ENCODE results near the gene UBA7.

DNA sequence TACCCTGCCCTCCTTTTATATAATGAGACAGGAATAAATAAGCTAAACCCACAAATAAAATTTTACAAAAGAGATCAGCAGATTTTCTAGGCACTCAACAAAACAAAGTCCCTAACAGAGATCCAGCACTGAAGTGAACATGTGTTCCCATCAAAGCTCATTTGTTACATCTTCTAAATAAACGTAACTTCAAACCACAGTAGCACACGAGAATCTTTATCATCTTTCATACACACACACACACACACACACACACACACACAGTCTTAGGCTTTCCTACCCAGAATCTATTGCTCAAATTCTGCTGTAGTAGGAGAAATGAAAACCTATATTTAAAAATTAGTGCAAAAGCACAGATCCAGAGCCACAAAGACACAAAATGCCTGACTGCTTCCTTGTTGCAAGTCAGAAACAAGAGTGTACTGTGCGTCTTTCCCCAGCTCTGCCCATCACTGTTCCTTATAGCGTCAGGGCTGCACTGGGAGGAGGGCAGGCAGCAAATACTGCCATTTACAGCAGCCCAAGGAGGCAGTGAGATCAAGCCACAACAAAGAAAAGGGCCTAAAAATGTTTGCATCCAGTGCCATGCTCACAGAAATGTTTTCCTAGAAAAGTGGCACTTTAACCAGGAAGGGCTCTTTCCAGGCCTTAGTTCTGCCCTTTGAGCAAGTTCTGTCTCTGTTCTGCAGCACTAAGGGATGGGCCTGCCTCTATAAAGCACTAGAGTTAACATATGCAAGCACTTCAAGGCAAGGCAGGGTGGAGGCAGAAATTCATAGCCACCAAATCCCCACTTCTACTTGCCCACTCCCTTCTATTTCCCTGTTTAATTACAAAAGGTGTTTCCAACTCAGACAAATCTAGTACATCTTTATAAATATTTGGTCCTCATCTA lies 33.4 kb downstream of the UBA7 start:
- TF ChIP-seq EZH2phosphoT487 (IDR thresholded peaks at IDR 0.05; ENCODE audit: low read depth), result no peak
- TF ChIP-seq, protein P1, sequence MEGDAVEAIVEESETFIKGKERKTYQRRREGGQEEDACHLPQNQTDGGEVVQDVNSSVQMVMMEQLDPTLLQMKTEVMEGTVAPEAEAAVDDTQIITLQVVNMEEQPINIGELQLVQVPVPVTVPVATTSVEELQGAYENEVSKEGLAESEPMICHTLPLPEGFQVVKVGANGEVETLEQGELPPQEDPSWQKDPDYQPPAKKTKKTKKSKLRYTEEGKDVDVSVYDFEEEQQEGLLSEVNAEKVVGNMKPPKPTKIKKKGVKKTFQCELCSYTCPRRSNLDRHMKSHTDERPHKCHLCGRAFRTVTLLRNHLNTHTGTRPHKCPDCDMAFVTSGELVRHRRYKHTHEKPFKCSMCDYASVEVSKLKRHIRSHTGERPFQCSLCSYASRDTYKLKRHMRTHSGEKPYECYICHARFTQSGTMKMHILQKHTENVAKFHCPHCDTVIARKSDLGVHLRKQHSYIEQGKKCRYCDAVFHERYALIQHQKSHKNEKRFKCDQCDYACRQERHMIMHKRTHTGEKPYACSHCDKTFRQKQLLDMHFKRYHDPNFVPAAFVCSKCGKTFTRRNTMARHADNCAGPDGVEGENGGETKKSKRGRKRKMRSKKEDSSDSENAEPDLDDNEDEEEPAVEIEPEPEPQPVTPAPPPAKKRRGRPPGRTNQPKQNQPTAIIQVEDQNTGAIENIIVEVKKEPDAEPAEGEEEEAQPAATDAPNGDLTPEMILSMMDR (IDR thresholded peaks at IDR 0.05; ENCODE audit: low read depth, low read length), result no peak
